ENCODE measurements around the gene MAP4. TPM values are rescaled to one million over a fixed set of nuclear protein-coding genes. Genes with fewer than 3 reads are reported as not detected.
A peak's percentile ranks its signal among the peaks of the same experiment; 100 is the strongest.
"Not testable (repeated sequence)": the region's sequence is repeated elsewhere in the genome, so short reads cannot be mapped to it uniquely, and the experiment has no call there.

Gene MAP4
- polyA plus RNA-seq, 10 donors: 257 to 433 (median 328) TPM

- DNase-seq: no peak
Measured at GRCh38 chr3:47899495-47900108, 116.6 kb downstream of the MAP4 start.

- no peak for DNase-seq
Measured at GRCh38 chr3:47897954-47898353, 118.3 kb downstream of the MAP4 start.

DNA sequence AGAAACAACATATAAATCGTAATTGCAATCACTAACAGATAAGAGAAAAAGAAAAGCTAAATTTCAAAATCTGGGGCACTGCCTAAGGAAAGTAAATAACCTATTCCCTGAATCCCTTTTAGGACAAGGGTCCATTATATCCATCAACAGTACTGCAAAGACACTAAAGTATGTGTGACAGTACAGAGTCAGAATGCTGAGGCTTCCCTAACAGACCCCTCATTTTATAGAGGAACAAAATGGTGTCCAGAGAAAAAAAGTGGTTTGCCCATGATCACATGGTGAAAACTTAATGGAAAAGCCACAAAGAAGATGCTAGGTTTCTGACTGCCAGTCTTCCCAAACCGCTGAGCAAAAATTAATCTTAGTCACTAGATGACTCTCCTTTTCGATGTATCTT is 119.5 kb downstream of the MAP4 start:
- DNase-seq: no peak

DNA sequence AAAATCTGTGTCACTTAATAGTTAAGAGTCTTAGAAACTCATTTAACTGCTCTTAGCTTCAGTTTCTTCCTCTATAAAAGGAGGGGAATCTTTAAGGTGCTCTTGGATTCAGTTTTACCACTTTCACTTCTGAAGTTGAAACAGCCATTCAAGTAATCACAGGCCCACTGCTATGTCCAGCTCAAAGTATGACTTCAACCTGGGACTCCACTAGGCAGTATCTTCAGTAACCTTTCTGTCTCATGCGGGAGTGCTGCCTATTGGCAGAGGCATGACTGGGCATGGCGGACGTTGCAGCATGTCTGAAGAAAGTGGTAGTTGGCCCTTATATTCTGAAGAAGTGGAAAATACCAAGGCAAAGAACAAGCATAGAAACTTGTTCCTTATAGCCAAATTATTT is 121.0 kb downstream of the MAP4 start:
- no peak for DNase-seq

GRCh38 chr3:47892286-47893040 is 123.8 kb downstream of the MAP4 start:
- no peak for DNase-seq

DNA sequence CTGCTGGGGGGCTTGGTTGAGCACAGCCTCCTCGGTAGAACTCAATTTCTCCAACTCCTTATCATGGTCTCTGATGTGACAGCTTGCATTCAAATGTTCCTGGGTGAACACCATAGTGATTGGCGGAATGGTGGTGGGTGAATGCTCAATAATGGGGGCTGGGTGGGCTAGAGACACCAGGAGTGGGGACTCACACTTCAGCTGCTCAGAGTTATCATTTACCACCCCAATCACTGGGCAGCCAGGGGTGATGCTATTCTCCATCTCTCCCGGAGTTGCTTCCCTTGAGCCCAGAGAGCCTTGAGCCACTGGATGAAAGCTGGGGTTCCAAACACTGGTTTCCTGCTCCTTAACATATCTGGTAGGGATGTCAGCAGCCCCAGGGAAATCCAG is 124.6 kb downstream of the MAP4 start:
- DNase-seq: no peak

DNA sequence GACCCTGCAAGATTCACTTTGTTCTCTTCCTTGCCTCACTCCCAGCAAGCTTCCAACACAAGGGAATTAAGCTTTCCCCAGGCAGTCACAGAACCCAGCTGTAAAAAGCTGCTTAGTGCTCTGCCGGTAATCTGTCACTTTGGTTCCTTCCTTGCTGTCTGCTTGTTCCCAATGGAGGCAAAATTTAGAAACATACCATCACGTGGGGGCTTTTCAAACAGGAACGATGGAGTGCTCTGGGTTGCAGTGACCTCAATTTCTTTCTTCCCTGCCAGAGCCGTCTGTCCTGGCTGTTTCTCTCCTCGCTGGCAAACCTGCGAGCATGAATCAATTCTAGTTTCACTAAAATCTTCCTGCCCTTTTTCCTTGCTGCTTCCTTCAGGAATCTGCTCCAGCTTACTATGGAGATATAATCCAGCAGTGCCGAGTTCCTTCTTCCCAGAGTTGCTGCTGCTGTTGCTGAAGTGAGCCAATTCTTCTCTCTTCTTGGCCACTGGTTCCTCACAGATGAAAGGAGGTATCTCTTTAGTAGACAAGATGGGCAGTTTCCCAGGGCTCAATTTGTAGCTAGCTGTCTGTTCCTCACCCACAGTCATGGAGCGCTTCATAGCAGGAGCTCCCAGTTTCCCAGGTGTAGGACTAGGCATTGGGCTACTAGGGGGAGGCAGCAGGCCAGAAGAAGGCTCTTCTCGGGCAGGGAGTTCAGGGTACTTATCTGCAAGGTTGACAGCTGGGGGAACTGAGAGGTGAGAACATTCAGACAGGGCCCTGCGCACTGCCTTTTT is 125.2 kb downstream of the MAP4 start:
- peak; percentile 17 to 74 (median 52) for DNase-seq

GRCh38 chr3:47890126-47890827 is 125.9 kb downstream of the MAP4 start:
- peak in 1 of 3 donors; percentile 21 for DNase-seq

DNA sequence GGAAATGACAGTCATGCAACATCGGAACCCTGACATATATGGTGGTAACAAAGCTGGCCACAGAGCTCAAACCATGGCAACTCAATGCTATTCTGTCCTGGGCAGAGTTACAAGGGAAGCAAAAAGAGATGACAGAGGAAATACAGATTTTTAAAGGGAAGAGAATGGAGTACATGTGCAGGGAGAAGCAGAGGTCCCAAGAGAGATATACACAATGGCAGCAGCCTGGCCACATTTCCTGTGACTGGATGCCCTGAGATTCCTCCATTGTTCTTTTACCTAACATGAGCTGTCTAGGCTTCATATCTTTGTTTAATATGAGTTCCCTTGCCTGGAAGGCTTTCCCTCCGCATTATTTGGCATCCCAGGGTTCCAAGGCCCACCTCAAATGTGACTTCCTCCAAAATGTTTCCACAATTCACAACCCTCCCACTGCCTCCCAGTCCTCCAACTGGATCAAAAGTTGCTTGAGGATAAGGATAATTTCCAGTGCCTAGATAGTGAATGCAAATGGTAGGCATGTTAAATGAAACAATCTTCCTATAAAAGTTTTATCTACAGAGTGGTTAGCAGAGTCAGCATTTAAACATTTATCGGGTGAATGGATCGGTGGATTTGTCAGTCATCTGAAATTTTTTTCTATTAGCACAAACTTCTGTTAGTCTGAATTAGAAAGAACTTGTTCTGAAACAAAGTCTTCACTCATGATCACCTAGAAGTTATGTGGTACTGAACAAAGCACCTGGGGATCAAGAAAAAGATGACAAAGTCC is 127.0 kb downstream of the MAP4 start:
- no peak for DNase-seq

DNA sequence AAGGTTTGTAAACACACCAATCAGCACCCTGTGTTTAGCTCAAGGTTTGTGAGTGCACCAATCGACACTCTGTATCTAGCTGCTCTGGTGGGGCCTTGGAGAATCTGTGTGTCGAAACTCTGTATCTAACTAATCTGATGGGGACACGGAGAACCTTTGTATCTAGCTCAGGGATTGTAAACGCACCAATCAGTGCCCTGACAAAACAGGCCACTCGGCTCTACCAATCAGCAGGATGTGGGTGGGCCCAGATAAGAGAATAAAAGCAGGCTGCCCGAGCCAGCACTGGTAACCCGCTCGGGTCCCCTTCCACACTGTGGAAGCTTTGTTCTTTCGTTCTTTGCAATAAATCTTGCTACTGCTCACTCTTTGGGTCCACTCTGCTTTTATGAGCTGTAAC is 128.2 kb downstream of the MAP4 start:
- not testable (repeated sequence) for DNase-seq

DNA sequence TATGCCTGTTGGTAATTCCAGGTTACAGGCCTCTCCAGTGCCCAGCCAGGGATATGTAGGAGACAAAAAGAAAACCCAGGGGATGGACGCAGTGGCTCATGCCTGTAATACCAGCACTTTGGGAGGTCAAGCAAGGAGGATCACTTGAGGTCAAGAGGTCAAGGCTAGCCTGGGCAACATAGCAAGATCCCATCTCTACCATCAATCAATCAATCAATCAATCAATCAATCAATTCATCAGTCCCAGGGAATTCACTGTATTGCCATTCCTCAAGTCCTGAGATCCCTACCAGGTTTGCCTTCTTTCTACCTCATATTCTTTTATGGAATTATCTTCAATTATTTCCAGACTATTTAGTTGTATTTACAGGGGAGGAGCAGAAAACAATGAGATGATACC is 131.0 kb downstream of the MAP4 start:
- no peak for DNase-seq

DNA sequence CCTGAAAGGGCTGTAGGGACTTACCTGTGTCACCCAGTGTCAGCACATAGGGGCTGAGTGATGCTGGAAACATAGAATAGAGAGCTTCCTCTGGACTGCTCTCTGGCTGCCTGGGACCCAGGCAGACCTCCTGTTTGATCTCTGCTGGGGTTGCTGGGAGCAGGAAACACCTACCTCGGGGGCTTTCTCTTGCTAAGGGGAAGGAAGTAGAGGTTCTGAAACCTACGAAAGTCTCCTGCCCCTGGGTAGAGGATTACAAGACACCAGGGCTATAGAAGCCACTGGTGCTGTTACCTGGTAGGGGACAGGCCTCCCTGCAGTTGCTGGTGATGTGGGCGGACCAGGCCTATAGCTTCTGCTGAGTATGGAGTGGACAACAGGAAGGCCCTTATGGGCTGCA is 131.6 kb downstream of the MAP4 start:
- no peak for DNase-seq

GRCh38 chr3:47882338-47882737 is 133.9 kb downstream of the MAP4 start:
- DNase-seq: no peak

- DNase-seq: no peak
Measured at GRCh38 chr3:47877719-47878118, 138.5 kb downstream of the MAP4 start.

- DNase-seq: no peak
Measured at GRCh38 chr3:47877290-47877689, 138.9 kb downstream of the MAP4 start.

DNA sequence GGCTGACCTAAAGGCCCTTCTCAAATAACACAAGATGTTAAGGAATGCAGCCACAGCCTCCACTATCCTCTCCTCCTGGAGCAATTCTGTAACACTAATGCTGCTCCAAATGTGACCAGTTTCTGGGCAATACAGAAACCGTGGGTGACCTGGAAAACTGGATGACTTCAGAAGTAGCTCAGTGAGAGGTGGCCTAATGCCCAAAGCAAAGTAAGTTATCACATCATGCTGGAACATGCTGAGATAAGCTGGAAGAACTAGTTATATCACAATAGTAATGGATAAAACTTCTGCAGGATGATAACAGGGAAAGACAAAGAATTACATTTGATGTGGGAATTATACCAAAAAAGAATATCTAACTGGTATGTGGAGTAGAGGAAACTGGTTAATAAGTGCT is 141.3 kb downstream of the MAP4 start:
- DNase-seq: no peak

DNA sequence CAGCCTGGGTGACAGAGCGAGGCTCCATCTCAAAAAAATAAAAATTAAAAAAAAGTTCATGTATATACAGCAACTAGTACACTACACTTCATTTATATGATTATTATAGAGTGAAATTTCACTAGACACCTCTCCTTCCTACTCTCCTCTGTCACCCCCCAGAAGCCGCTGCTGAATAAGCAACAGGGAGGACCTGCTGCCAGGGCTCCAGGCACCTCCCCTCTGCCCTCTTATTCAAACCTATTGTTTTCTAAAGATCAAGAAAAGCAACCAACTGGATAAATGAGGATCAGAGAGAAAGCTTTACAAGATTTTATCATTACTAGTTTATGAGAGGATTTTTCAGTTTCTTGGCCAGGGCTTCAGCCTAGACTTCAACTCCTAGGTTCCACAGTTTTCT is 141.8 kb downstream of the MAP4 start:
- DNase-seq: no peak

- no peak for DNase-seq
Measured at GRCh38 chr3:47872916-47873315, 143.3 kb downstream of the MAP4 start.

- no peak for DNase-seq
Measured at GRCh38 chr3:47871389-47871788, 144.8 kb downstream of the MAP4 start.

- DNase-seq: no peak
Measured at GRCh38 chr3:47870702-47871260, 145.4 kb downstream of the MAP4 start.

DNA sequence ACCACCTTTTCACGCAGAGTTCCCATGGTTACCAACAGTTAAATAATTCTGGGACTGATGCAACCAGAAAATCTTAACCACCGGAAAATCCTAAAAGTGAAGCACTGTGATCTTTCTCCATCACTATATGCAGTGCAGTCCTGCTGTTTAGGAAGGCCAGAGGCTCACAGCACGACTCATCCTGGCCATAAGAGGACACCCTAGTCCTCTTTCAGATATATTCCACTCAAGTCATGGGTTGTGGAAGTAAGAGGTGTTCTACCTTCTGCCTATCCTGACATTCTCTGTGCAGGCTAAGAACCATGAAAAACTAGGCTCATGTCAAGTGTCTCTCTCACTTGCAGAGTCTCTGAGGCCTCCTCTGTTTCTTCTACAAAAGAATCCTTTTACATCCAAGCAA is 146.1 kb downstream of the MAP4 start:
- no peak for DNase-seq
